Suprapubic skin (tissue), 4 donors: ENCODE data around the gene WLS.

Experiments
- CTCF ChIP-seq, 2 donors: fragments of 200-600 bp in 1 of 2; fragments of 450-650 bp in 1 of 2; sonication (generic) in 1 of 2; IDR thresholded peaks; one replicate each; pipeline ENCODE4 v1.5.1; 2016 to 2019; ENCODE audit warnings: antibody characterized with exemption in 2 of 2, mild to moderate bottlenecking in 1 of 2, moderate library complexity in 1 of 2
- EP300 ChIP-seq: sonication (generic); formaldehyde crosslinking; IDR thresholded peaks from one replicate; pipeline ENCODE4 v1.6.1; 2017; ENCODE audit warnings: antibody characterized with exemption
- POLR2A ChIP-seq, 2 donors: fragments of 450-650 bp; IDR thresholded peaks; one replicate each; pipeline ENCODE4 v1.6.1; 2017; ENCODE audit warnings: antibody characterized with exemption in 2 of 2, mild to moderate bottlenecking in 2 of 2, moderate library complexity in 2 of 2
- POLR2AphosphoS5 ChIP-seq, 3 donors: sonication (generic); formaldehyde crosslinking; IDR thresholded peaks; one replicate each; pipeline ENCODE4 v1.6.1; 2017; ENCODE audit warnings: antibody characterized with exemption in 3 of 3

GRCh38 chr1:68178821-68179490 lies 53.4 kb downstream of the WLS start:
- no peak for TF ChIP-seq CTCF (IDR thresholded peaks at IDR 0.05)
- TF ChIP-seq POLR2A (IDR thresholded peaks at IDR 0.05) = no peak
- no peak for TF ChIP-seq EP300
- TF ChIP-seq POLR2AphosphoS5 (IDR thresholded peaks at IDR 0.05) = no peak
